Skeletal muscle satellite cell (primary cell): Measurements from ENCODE around the gene RNF14.

ENCODE experiments used
- H3K27me3 ChIP-seq: 2 replicates; pipeline ENCODE4 v1.7.0; 2013; ENCODE audit warnings: low read length; ENCODE audit not compliant: control insufficient read depth, insufficient read depth
- H3K36me3 ChIP-seq: 2 replicates; pipeline ENCODE4 v1.7.0; 2013; ENCODE audit warnings: mild to moderate bottlenecking, control low read depth, low read length; ENCODE audit not compliant: insufficient read depth
- H3K4me1 ChIP-seq: 2 replicates; pipeline ENCODE4 v1.7.0; 2013; ENCODE audit warnings: low read length; ENCODE audit not compliant: control insufficient read depth, insufficient read depth
- H3K4me2 ChIP-seq: 2 replicates; pipeline ENCODE4 v1.7.0; 2013; ENCODE audit warnings: mild to moderate bottlenecking, low read length
- H3K4me3 ChIP-seq: 2 replicates; pipeline ENCODE4 v1.7.0; 2013; ENCODE audit warnings: low read length
- H3K9ac ChIP-seq: 2 replicates; pipeline ENCODE4 v1.7.0; 2013; ENCODE audit warnings: mild to moderate bottlenecking, low read depth, low read length, moderate library complexity
- H3K9me3 ChIP-seq: replicated peaks from 2 replicates; pipeline ENCODE4 v1.7.0; 2013; ENCODE audit warnings: mild to moderate bottlenecking, control low read depth, low read length

Gene RNF14

DNA sequence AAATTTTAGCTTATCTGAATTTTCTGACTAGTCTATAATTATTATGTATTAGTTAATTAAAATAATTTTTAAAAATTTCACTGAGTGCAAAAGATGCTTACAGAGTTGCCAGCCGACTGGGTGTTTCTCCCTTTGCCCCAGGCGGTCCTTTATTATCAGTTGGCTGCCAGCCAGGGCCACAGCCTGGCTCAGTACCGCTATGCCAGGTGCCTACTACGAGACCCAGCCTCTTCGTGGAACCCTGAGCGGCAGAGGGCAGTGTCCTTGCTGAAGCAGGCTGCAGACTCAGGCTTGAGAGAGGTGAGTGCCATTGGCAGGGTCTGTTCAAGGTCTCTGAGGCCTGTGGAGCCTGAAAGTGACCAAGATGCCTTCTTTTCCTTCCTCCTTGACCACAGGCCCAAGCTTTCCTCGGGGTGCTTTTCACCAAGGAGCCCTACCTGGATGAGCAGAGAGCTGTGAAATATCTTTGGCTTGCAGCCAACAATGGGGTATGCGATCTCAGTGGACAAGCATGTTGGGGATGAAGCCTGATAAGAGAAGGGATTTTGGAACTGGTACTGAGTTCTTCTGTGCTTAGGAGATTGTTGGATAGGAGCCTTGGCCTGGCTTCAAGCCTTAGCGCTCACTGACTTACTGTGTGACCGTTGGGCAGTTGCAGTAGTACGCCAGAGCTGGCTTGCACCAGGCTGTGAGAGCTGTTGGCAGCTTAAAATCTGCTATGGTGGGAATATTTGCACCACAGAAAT, 34.6 kb upstream of the RNF14 start:
- no peaks in the 10 kb centered on the region for H3K4me1 ChIP-seq
- H3K4me3 ChIP-seq = no peak overlapping the region
- H3K4me2 ChIP-seq = no peak overlapping the region
- no peaks in the 10 kb centered on the region for H3K9me3 ChIP-seq
- H3K36me3 ChIP-seq = peaks cover 87% of the 10 kb centered on the region
- no peaks in the 10 kb centered on the region for H3K27me3 ChIP-seq
- no peak overlapping the region for H3K9ac ChIP-seq

DNA sequence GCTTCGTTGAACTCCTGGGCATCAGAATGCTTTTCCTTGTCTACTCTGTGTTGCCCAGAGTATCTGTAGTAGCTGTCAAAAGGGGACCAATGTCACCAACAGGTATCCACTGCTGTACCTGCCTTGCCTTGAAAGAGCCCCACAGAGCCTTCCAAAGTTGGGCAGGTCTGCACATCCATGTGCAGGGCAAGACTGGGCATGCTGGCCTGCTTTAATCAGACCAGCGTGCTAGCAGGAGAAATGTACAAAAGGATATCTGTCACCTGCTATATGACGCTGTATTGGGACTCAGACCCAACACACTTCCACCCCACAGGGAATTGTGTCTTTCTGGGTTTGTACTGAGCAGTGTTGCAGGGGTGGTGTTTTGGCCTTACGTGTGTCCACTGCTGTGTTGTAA, 33.4 kb upstream of the RNF14 start:
- Histone ChIP-seq H3K4me1 (no peaks in the 10 kb centered on the region), H3K9ac (no peak overlapping the region), H3K4me3 (no peak overlapping the region), H3K9me3 (no peaks in the 10 kb centered on the region), H3K4me2 (no peak overlapping the region), H3K36me3 (peaks cover 83% of the 10 kb centered on the region), H3K27me3 (no peaks in the 10 kb centered on the region)

- Histone ChIP-seq H3K4me3 (no peak overlapping the region), H3K9me3 (no peaks in the 10 kb centered on the region), H3K9ac (no peak overlapping the region), H3K4me1 (peaks cover 15% of the 10 kb centered on the region), H3K27me3 (peaks cover 18% of the 10 kb centered on the region), H3K4me2 (no peak overlapping the region), H3K36me3 (peaks cover 34% of the 10 kb centered on the region)
Measured at GRCh38 chr5:141940695-141941271, 28.1 kb upstream of the RNF14 start.

DNA sequence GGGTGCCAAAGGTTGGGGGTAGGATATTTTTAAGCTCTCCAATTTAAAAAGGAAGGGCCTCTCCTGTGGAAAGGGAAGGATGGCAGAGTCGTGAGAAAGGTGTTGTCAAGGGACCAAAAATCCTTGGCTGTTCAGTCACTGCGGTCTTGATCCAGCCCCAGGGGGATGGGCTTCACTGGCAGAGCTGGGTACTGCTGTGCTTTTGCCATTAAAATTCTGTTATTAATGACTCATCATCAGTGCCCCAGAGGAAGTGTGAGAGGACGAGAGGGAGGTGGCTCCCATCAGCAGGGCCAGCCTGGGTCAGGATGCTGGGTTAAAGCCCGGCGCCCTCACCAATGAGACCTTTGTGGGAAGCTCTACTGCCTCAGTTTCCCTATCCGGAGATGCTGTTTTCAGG, 27.6 kb upstream of the RNF14 start:
- no peak overlapping the region for H3K4me2 ChIP-seq
- peaks cover 15% of the 10 kb centered on the region for H3K4me1 ChIP-seq
- H3K27me3 ChIP-seq = peaks cover 20% of the 10 kb centered on the region
- H3K36me3 ChIP-seq = peaks cover 31% of the 10 kb centered on the region
- H3K9ac ChIP-seq = no peak overlapping the region
- no peaks in the 10 kb centered on the region for H3K9me3 ChIP-seq
- H3K4me3 ChIP-seq = no peak overlapping the region

DNA sequence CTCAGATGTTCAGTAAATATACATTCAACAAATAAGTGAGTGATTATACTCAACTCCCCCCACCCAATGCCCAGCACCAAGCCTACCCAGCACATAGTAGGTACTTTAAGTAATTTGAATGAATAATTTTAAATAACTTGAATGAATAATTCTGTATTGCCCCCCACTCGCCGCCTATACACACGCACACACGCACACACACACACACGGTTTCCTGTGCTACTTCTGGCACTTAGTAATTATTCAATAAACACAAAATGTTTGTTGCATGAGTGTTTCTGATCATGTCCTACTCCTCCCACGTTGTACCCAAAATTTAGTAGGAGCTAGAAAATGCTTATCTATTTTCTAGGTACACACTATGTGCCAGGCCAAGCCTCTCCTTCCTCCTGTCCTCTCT, 27.1 kb upstream of the RNF14 start:
- Histone ChIP-seq H3K9me3 (no peaks in the 10 kb centered on the region), H3K4me1 (peaks cover 15% of the 10 kb centered on the region), H3K36me3 (peaks cover 26% of the 10 kb centered on the region), H3K4me3 (no peak overlapping the region), H3K4me2 (no peak overlapping the region), H3K27me3 (peaks cover 20% of the 10 kb centered on the region), H3K9ac (no peak overlapping the region)

- Histone ChIP-seq H3K9ac (no peak overlapping the region), H3K36me3 (peaks cover 21% of the 10 kb centered on the region), H3K4me3 (no peak overlapping the region), H3K9me3 (no peaks in the 10 kb centered on the region), H3K27me3 (peaks cover 20% of the 10 kb centered on the region), H3K4me2 (no peak overlapping the region), H3K4me1 (peaks cover 15% of the 10 kb centered on the region)
Measured at GRCh38 chr5:141942185-141942857, 26.6 kb upstream of the RNF14 start.

- Histone ChIP-seq H3K9me3 (no peaks in the 10 kb centered on the region), H3K27me3 (peaks cover 24% of the 10 kb centered on the region), H3K36me3 (peaks cover 9% of the 10 kb centered on the region), H3K9ac (no peak overlapping the region), H3K4me3 (no peak overlapping the region), H3K4me1 (peaks cover 15% of the 10 kb centered on the region), H3K4me2 (no peak overlapping the region)
Measured at GRCh38 chr5:141944076-141944475, 24.8 kb upstream of the RNF14 start.

GRCh38 chr5:141945511-141946051, 23.3 kb upstream of the RNF14 start:
- Histone ChIP-seq H3K4me1 (peaks cover 15% of the 10 kb centered on the region), H3K9ac (no peak overlapping the region), H3K4me3 (no peak overlapping the region), H3K9me3 (no peaks in the 10 kb centered on the region), H3K36me3 (no peaks in the 10 kb centered on the region), H3K27me3 (peaks cover 24% of the 10 kb centered on the region), H3K4me2 (no peak overlapping the region)

- Histone ChIP-seq H3K9me3 (no peaks in the 10 kb centered on the region), H3K4me3 (no peak overlapping the region), H3K4me2 (no peak overlapping the region), H3K27me3 (peaks cover 30% of the 10 kb centered on the region), H3K4me1 (peaks cover 4% of the 10 kb centered on the region), H3K9ac (no peak overlapping the region), H3K36me3 (no peaks in the 10 kb centered on the region)
Measured at GRCh38 chr5:141947316-141947715, 21.6 kb upstream of the RNF14 start.

GRCh38 chr5:141948812-141949211, 20.1 kb upstream of the RNF14 start:
- Histone ChIP-seq H3K27me3 (peaks cover 40% of the 10 kb centered on the region), H3K4me1 (peaks cover 4% of the 10 kb centered on the region), H3K36me3 (no peaks in the 10 kb centered on the region), H3K9ac (no peak overlapping the region), H3K9me3 (no peaks in the 10 kb centered on the region), H3K4me2 (no peak overlapping the region), H3K4me3 (no peak overlapping the region)

- Histone ChIP-seq H3K4me2 (no peak overlapping the region), H3K9ac (no peak overlapping the region), H3K36me3 (no peaks in the 10 kb centered on the region), H3K9me3 (no peaks in the 10 kb centered on the region), H3K4me3 (no peak overlapping the region), H3K4me1 (peaks cover 4% of the 10 kb centered on the region), H3K27me3 (peaks cover 35% of the 10 kb centered on the region)
Measured at GRCh38 chr5:141949511-141949910, 19.4 kb upstream of the RNF14 start.
